T-helper 17 cell (primary cell): ENCODE data around the gene DYRK1A. TPM values are rescaled to one million over a fixed set of nuclear protein-coding genes. Genes with fewer than 3 reads are reported as not detected.

ENCODE experiments used
- ATAC-seq: fragments of 150-1000 bp; cut with Tn5 transposase; 2 replicates; pipeline ENCODE4 v1.10.0; 2021; ENCODE audit warnings: mild to moderate bottlenecking, moderate library complexity
- DNase-seq, 3 donors: peaks; one replicate each; pipeline versions ENCODE4 v3.0.0 to v3.0.0-alpha.2; 2020 to 2021
- H3K9me3 ChIP-seq: one replicate; pipeline ENCODE4 v1.7.0; 2013; ENCODE audit warnings: low read length, mild to moderate bottlenecking; ENCODE audit not compliant: control insufficient read depth, poor library complexity, severe bottlenecking
- H3K27ac Mint-ChIP-seq: one replicate; pipeline ENCODE4 v1.8.0; 2022; ENCODE audit warnings: mild to moderate bottlenecking, moderate library complexity, mixed read lengths
- H3K27me3 Mint-ChIP-seq: one replicate; pipeline ENCODE4 v1.8.0; 2022; ENCODE audit warnings: mixed read lengths
- H3K36me3 Mint-ChIP-seq: one replicate; pipeline ENCODE4 v1.8.0; 2022; ENCODE audit warnings: low read depth, mixed read lengths
- H3K4me1 Mint-ChIP-seq: one replicate; pipeline ENCODE4 v1.8.0; 2022; ENCODE audit warnings: mild to moderate bottlenecking, mixed read lengths
- H3K4me3 Mint-ChIP-seq: one replicate; pipeline ENCODE4 v1.8.0; 2022; ENCODE audit warnings: mild to moderate bottlenecking, moderate library complexity, mixed read lengths
- total RNA-seq, 4 donors: library from RNA in 2 of 4; stranded (reverse) in 2 of 4; gene quantifications; one replicate each; pipeline ENCODE4 v1.2.3 and lab custom pipeline; 2022 to 2026

DYRK1A gene
- total RNA-seq, 2 donors from 2014 or later, result 123 to 149 TPM

DNA sequence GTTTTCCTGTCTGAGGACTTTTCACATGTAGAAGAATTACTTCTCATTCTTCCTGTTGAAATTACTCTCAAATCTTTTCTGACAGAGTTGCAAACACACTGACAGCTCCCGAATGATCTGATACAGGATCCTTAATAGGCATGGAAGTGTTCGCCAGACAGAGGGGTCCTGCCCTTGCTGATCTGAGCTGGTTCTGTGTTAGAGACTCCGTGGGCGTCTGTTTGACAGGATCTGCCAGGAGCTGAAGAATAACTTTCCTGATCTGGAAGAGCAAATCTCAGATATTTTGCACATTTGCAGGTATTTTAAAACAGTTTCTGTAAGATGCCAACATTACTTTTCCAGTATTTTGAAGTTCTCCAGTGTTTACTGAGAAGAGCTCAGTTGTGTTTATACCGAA, 202.3 kb downstream of the DYRK1A start:
- no peaks in the 10 kb centered on the region for H3K36me3 Mint-ChIP-seq
- no peaks in the 10 kb centered on the region for H3K9me3 ChIP-seq
- peaks cover 4% of the 10 kb centered on the region for H3K4me1 Mint-ChIP-seq
- ATAC-seq (no peak), DNase-seq (no peak)
- H3K4me3 Mint-ChIP-seq, result no peak overlapping the region
- no peaks in the 10 kb centered on the region for H3K27me3 Mint-ChIP-seq
- H3K27ac Mint-ChIP-seq, result no peak overlapping the region

DNA sequence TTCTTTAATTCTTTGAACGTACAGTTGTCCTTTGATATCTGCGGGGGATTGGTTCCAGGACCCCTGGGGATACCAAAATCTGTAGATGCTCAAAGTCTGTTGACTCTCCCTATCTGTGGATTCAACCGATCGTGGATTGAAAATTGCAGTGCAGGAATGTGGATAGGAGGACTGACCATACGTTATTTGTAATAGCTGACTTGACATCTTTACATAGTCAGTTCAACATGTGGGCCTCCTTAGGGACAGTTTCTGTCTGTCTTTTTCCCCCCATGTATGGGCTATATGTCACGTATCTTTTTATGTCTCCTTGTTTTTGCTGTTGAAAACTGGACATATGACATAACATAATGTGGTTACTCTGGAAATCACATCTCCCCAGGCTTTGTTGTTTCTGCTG, 204.9 kb downstream of the DYRK1A start:
- Mint-ChIP-seq H3K36me3 (no peaks in the 10 kb centered on the region), H3K27ac (no peak overlapping the region)

DNA sequence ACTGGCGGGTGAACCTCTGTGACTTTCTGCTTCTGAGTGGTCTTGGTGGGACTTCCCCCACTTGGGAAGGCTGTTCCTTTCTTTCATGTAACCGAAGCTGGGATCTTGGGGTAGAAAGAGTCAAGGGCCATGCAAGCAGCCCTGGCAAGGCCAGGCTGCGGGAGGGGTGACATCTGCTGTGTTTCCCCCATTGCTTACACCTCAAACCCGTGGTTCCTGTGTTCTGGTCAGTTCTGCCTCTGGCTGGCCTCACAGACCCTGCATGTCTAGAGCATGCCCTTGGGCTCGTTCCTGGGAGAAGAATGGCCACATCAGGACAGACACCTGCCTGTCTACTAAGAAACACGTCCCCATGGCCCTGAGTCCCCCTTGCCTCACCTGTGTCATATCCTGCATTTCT, 207.7 kb downstream of the DYRK1A start:
- ATAC-seq, result no peak
- Mint-ChIP-seq H3K36me3 (no peaks in the 10 kb centered on the region), H3K4me1 (no peaks in the 10 kb centered on the region), H3K27me3 (peaks cover 13% of the 10 kb centered on the region), H3K4me3 (no peak overlapping the region), H3K27ac (no peak overlapping the region)
- DNase-seq, result no peak
- no peaks in the 10 kb centered on the region for H3K9me3 ChIP-seq

More for the DNA sequence above, 204.9 kb downstream of the DYRK1A start:
- H3K9me3 ChIP-seq, result no peaks in the 10 kb centered on the region
- H3K27me3 Mint-ChIP-seq, result peaks cover 13% of the 10 kb centered on the region
- no peaks in the 10 kb centered on the region for H3K4me1 Mint-ChIP-seq
- DNase-seq, result no peak
- no peak for ATAC-seq
- no peak overlapping the region for H3K4me3 Mint-ChIP-seq

DNA sequence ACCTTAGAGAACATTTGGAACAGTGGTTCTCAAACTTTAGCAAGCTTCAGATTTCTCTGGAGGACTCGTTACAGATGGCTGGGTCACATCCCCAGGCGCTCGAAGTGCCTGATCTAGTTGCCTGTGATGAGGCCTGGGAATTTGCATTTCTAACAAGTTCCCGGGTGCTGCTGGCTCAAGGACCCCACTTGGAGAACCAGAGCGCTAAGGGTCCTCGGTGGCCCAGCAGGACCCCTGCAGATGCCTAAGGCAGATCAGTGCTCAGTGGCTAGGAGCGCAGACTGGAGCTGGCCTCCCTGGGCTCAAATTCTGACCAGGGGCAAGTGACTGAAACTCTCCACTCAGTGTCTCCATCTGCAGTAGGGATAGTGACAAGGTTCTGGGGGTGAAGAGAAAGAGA, 208.2 kb downstream of the DYRK1A start:
- no peaks in the 10 kb centered on the region for H3K4me1 Mint-ChIP-seq
- DNase-seq (no peak), ATAC-seq (no peak)
- H3K27ac Mint-ChIP-seq, result no peak overlapping the region
- no peak overlapping the region for H3K4me3 Mint-ChIP-seq
- peaks cover 13% of the 10 kb centered on the region for H3K27me3 Mint-ChIP-seq
- no peaks in the 10 kb centered on the region for H3K36me3 Mint-ChIP-seq
- H3K9me3 ChIP-seq, result peaks cover 4% of the 10 kb centered on the region

DNA sequence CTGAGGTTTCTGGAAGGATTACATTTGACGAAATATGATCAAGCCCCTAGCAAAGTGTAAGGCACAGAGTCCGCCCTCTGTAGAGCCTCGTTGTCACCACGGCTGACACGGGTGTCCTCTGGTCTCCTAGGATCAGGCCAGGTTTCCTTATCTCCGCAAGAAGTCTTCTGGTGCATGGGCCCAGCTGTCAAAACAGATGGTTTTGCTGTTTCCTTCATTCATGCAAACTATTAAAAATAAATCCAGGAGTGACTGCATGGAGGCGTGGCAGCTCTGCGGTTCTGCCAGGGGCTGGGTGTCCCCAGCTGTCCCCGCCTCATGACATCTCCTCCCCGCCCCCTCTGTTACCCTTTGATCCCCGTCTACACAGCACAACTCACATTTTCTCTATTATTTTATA, 209.0 kb downstream of the DYRK1A start:
- ATAC-seq (no peak), DNase-seq (no peak)
- no peaks in the 10 kb centered on the region for H3K36me3 Mint-ChIP-seq
- H3K9me3 ChIP-seq, result peaks cover 5% of the 10 kb centered on the region
- peaks cover 14% of the 10 kb centered on the region for H3K27me3 Mint-ChIP-seq
- H3K4me3 Mint-ChIP-seq, result no peak overlapping the region
- H3K27ac Mint-ChIP-seq, result no peak overlapping the region
- H3K4me1 Mint-ChIP-seq, result no peaks in the 10 kb centered on the region

Other genes starting within 250 kb of the DYRK1A start
- gene VPS26C, start 99.4 kb upstream of the DYRK1A start, total RNA-seq, result 10 to 100 TPM; 42.9 to 45.8 TPM